ENCODE results near the gene FCN3.

Gene FCN3

GRCh38 chr1:27380766-27381733, 6.4 kb upstream of the FCN3 start:
- no peak for DNase-seq (ENCODE audit: low read depth in 1 of 2, low spot score in 1 of 2)

GRCh38 chr1:27380224-27380623, 5.6 kb upstream of the FCN3 start:
- no peak for DNase-seq (ENCODE audit: low read depth in 1 of 2, low spot score in 1 of 2)

- no peak for DNase-seq (ENCODE audit: low read depth in 1 of 2, low spot score in 1 of 2)
Measured at GRCh38 chr1:27379564-27380122, 5.0 kb upstream of the FCN3 start.

GRCh38 chr1:27377760-27378495, 3.3 kb upstream of the FCN3 start:
- DNase-seq (ENCODE audit: low read depth in 1 of 2, low spot score in 1 of 2) = no peak

- DNase-seq (ENCODE audit: low read depth in 1 of 2, low spot score in 1 of 2) = no peak
Measured at GRCh38 chr1:27372808-27373690, 1.6 kb downstream of the FCN3 start.

- DNase-seq (ENCODE audit: low read depth in 1 of 2, low spot score in 1 of 2) = no peak
Measured at GRCh38 chr1:27372022-27372807, 2.4 kb downstream of the FCN3 start.

- DNase-seq (ENCODE audit: low read depth in 1 of 2, low spot score in 1 of 2) = no peak
Measured at GRCh38 chr1:27368869-27369582, 5.6 kb downstream of the FCN3 start.

- DNase-seq (ENCODE audit: low read depth in 1 of 2, low spot score in 1 of 2) = no peak
Measured at GRCh38 chr1:27367160-27367650, 7.4 kb downstream of the FCN3 start.

GRCh38 chr1:27366411-27367159, 8.0 kb downstream of the FCN3 start, which contains the start of gene MAP3K6:
TSS of gene MAP3K6 (minus strand) at chr1:27366961. CDS start at chr1:27366597, 364 bp downstream.
- no peak for DNase-seq (ENCODE audit: low read depth in 1 of 2, low spot score in 1 of 2)

GRCh38 chr1:27366113-27366410, 8.6 kb downstream of the FCN3 start:
- DNase-seq (ENCODE audit: low read depth in 1 of 2, low spot score in 1 of 2) = peak; percentile 43 to 53

- peak; percentile 62 to 71 for DNase-seq (ENCODE audit: low read depth in 1 of 2, low spot score in 1 of 2)
Measured at GRCh38 chr1:27365372-27366112, 9.1 kb downstream of the FCN3 start.

- DNase-seq (ENCODE audit: low read depth in 1 of 2, low spot score in 1 of 2) = no peak
Measured at GRCh38 chr1:27364696-27365371, 9.8 kb downstream of the FCN3 start.

- DNase-seq (ENCODE audit: low read depth in 1 of 2, low spot score in 1 of 2) = no peak
Measured at GRCh38 chr1:27363766-27364695, 10.6 kb downstream of the FCN3 start.

- DNase-seq (ENCODE audit: low read depth in 1 of 2, low spot score in 1 of 2) = no peak
Measured at GRCh38 chr1:27361553-27361952, 13.1 kb downstream of the FCN3 start.

- DNase-seq (ENCODE audit: low read depth in 1 of 2, low spot score in 1 of 2) = no peak
Measured at GRCh38 chr1:27361044-27361402, 13.6 kb downstream of the FCN3 start.
